ENCODE results near the gene VPS35L. TPM values are rescaled to one million over a fixed set of nuclear protein-coding genes. Genes with fewer than 3 reads are reported as not detected.
"Not testable (repeated sequence)": the region's sequence is repeated elsewhere in the genome, so short reads cannot be mapped to it uniquely, and the experiment has no call there.

VPS35L gene
- total RNA-seq, 2 donors from 2014 or later: 51.1 to 53.1 TPM

GRCh38 chr16:19527161-19527560, 28.3 kb upstream of the VPS35L start:
- DNase-seq (ENCODE audit: low spot score): no peak
- intact Hi-C loops (cut with DNase I): no loop called here

- intact Hi-C loops (cut with DNase I): no loop called here
- no peak for DNase-seq (ENCODE audit: low spot score)
Observed at GRCh38 chr16:19528666-19529065, 26.8 kb upstream of the VPS35L start.

GRCh38 chr16:19532601-19533000, 22.9 kb upstream of the VPS35L start:
- intact Hi-C loops (cut with DNase I): no loop called here
- no peak for DNase-seq (ENCODE audit: low spot score)

GRCh38 chr16:19540241-19540970, 15.1 kb upstream of the VPS35L start:
- no peak for DNase-seq (ENCODE audit: low spot score)
- intact Hi-C loops (cut with DNase I): no loop called here

- intact Hi-C loops (cut with DNase I): no loop called here
- no peak for DNase-seq (ENCODE audit: low spot score)
Observed at GRCh38 chr16:19542138-19542821, 13.2 kb upstream of the VPS35L start.

- DNase-seq (ENCODE audit: low spot score); intact Hi-C loops (cut with DNase I): not testable (repeated sequence)
Observed at GRCh38 chr16:19543278-19543996, 12.1 kb upstream of the VPS35L start.

- DNase-seq (ENCODE audit: low spot score): no peak
- intact Hi-C loops (cut with DNase I): no loop called here
Observed at GRCh38 chr16:19548144-19548543, 7.4 kb upstream of the VPS35L start.

GRCh38 chr16:19549673-19550072, 5.8 kb upstream of the VPS35L start:
- intact Hi-C loops (cut with DNase I): no loop called here
- no peak for DNase-seq (ENCODE audit: low spot score)

- DNase-seq (ENCODE audit: low spot score): no peak
- intact Hi-C loops (cut with DNase I): no loop called here
Observed at GRCh38 chr16:19555938-19556771, 652 bp downstream of the VPS35L start.

- intact Hi-C loops (cut with DNase I): no loop called here
- no peak for DNase-seq (ENCODE audit: low spot score)
Observed at GRCh38 chr16:19559242-19559910, 3.9 kb downstream of the VPS35L start.

GRCh38 chr16:19560078-19560477, 4.6 kb downstream of the VPS35L start:
- DNase-seq (ENCODE audit: low spot score): no peak
- intact Hi-C loops (cut with DNase I): no loop called here

- no peak for DNase-seq (ENCODE audit: low spot score)
- intact Hi-C loops (cut with DNase I): no loop called here
Observed at GRCh38 chr16:19563377-19563776, 7.9 kb downstream of the VPS35L start.

GRCh38 chr16:19566362-19566761, 10.9 kb downstream of the VPS35L start:
- DNase-seq (ENCODE audit: low spot score): no peak
- intact Hi-C loops (cut with DNase I): no loop called here

GRCh38 chr16:19567560-19567959, 12.1 kb downstream of the VPS35L start:
- no peak for DNase-seq (ENCODE audit: low spot score)
- intact Hi-C loops (cut with DNase I): no loop called here

- DNase-seq (ENCODE audit: low spot score): no peak
- intact Hi-C loops (cut with DNase I): no loop called here
Observed at GRCh38 chr16:19573997-19574396, 18.5 kb downstream of the VPS35L start.

- DNase-seq (ENCODE audit: low spot score): no peak
- intact Hi-C loops (cut with DNase I): no loop called here
Observed at GRCh38 chr16:19574615-19575014, 19.1 kb downstream of the VPS35L start.

- intact Hi-C loops (cut with DNase I): no loop called here
- DNase-seq (ENCODE audit: low spot score): no peak
Observed at GRCh38 chr16:19578378-19578971, 23.0 kb downstream of the VPS35L start.

GRCh38 chr16:19582050-19582831, 26.7 kb downstream of the VPS35L start:
- intact Hi-C loops (cut with DNase I): no loop called here
- no peak for DNase-seq (ENCODE audit: low spot score)
